TTC549 (cell line): ENCODE data around the gene DCDC1.

Source experiments
- FAIRE-seq: peaks from 2 replicates; lab custom pipeline; 2012; peaks lifted over from hg19 to GRCh38; lab: Jason Lieb, UNC

Gene DCDC1

GRCh38 chr11:31369348-31370329 is at the start of gene DCDC1, which contains the start of gene DNAJC24:
Gene DCDC1, minus strand, starts transcription at chr11:31369739. Its CDS starts 41,459 bp downstream, at chr11:31328280.
Gene DNAJC24, plus strand, starts transcription at chr11:31369860. Its CDS starts 889 bp downstream, at chr11:31370749.
- peak; percentile 66 for FAIRE-seq

- FAIRE-seq = no peak
Measured at GRCh38 chr11:31419138-31419537, 49.6 kb upstream of the DCDC1 start.

GRCh38 chr11:31417816-31418215 is 48.3 kb upstream of the DCDC1 start:
- no peak for FAIRE-seq

- no peak for FAIRE-seq
Measured at GRCh38 chr11:31417357-31417756, 47.8 kb upstream of the DCDC1 start.

GRCh38 chr11:31415435-31415834 is 45.9 kb upstream of the DCDC1 start:
- no peak for FAIRE-seq

GRCh38 chr11:31414338-31414737 is 44.8 kb upstream of the DCDC1 start:
- no peak for FAIRE-seq

GRCh38 chr11:31412946-31413345 is 43.4 kb upstream of the DCDC1 start:
- no peak for FAIRE-seq

GRCh38 chr11:31408201-31408600 is 38.7 kb upstream of the DCDC1 start:
- FAIRE-seq = no peak

- no peak for FAIRE-seq
Measured at GRCh38 chr11:31404614-31405013, 35.1 kb upstream of the DCDC1 start.

GRCh38 chr11:31397239-31397834 is 27.8 kb upstream of the DCDC1 start:
- peak; percentile 74 for FAIRE-seq

- no peak for FAIRE-seq
Measured at GRCh38 chr11:31387379-31387778, 17.8 kb upstream of the DCDC1 start.

GRCh38 chr11:31383116-31383515 is 13.6 kb upstream of the DCDC1 start:
- FAIRE-seq = no peak

GRCh38 chr11:31375879-31376278 is 6.3 kb upstream of the DCDC1 start:
- FAIRE-seq = no peak

GRCh38 chr11:31366795-31367194 is 2.7 kb downstream of the DCDC1 start:
- no peak for FAIRE-seq

- no peak for FAIRE-seq
Measured at GRCh38 chr11:31361743-31362142, 7.8 kb downstream of the DCDC1 start.

GRCh38 chr11:31355817-31356216 is 13.7 kb downstream of the DCDC1 start:
- FAIRE-seq = no peak

- FAIRE-seq = no peak
Measured at GRCh38 chr11:31355131-31355530, 14.4 kb downstream of the DCDC1 start.

GRCh38 chr11:31351168-31351567 is 18.4 kb downstream of the DCDC1 start:
- FAIRE-seq = no peak

- no peak for FAIRE-seq
Measured at GRCh38 chr11:31340903-31341572, 28.5 kb downstream of the DCDC1 start.

GRCh38 chr11:31337806-31338205 is 31.7 kb downstream of the DCDC1 start:
- FAIRE-seq = no peak

GRCh38 chr11:31328697-31329096 is 40.8 kb downstream of the DCDC1 start:
- no peak for FAIRE-seq

- no peak for FAIRE-seq
Measured at GRCh38 chr11:31327417-31327816, 42.1 kb downstream of the DCDC1 start.
